NCI-H2196 (cell line): Measurements from ENCODE around the gene RNF208.
"Not testable (repeated sequence)": the region's sequence is repeated elsewhere in the genome, so short reads cannot be mapped to it uniquely, and the experiment has no call there.

Source experiments
- DNase-seq: peaks from one replicate; lab custom pipeline; 2025; ENCODE audit not compliant: unreplicated experiment; lab: John Stamatoyannopoulos, UW

Gene RNF208

GRCh38 chr9:137240318-137240840 lies 18.3 kb upstream of the RNF208 start:
- peak; percentile 61 for DNase-seq

GRCh38 chr9:137239541-137240200 lies 17.6 kb upstream of the RNF208 start:
- not testable (repeated sequence) for DNase-seq

- DNase-seq, result peak; percentile 88
Observed at GRCh38 chr9:137237759-137238726, 16.0 kb upstream of the RNF208 start.

- DNase-seq, result peak; percentile 87
Observed at GRCh38 chr9:137236936-137237421, 14.9 kb upstream of the RNF208 start.

GRCh38 chr9:137236238-137236935 lies 14.3 kb upstream of the RNF208 start:
- DNase-seq, result peak; percentile 86

- no peak for DNase-seq
Observed at GRCh38 chr9:137235424-137236237, 13.6 kb upstream of the RNF208 start.

GRCh38 chr9:137234758-137235423 lies 12.9 kb upstream of the RNF208 start:
- no peak for DNase-seq

GRCh38 chr9:137234055-137234697 lies 12.1 kb upstream of the RNF208 start:
- DNase-seq, result no peak

GRCh38 chr9:137233143-137233980 lies 11.3 kb upstream of the RNF208 start:
- DNase-seq, result no peak

- no peak for DNase-seq
Observed at GRCh38 chr9:137232510-137232909, 10.5 kb upstream of the RNF208 start.

GRCh38 chr9:137232101-137232500 lies 10.1 kb upstream of the RNF208 start:
- no peak for DNase-seq

GRCh38 chr9:137231372-137232039 lies 9.5 kb upstream of the RNF208 start:
- no peak for DNase-seq

GRCh38 chr9:137230705-137231371 lies 8.8 kb upstream of the RNF208 start, which contains the start of gene SLC34A3:
Gene SLC34A3 (plus strand): TSS chr9:137230901. CDS start chr9:137231703, 802 bp downstream.
- DNase-seq, result no peak

GRCh38 chr9:137229903-137230704 lies 8.1 kb upstream of the RNF208 start:
- DNase-seq, result no peak

GRCh38 chr9:137228968-137229896 lies 7.2 kb upstream of the RNF208 start:
- no peak for DNase-seq
